ENCODE data around the gene TRDMT1.

TRDMT1 gene

GRCh38 chr10:17220652-17221100 lies 19.2 kb upstream of the TRDMT1 start:
- Histone ChIP-seq H2AFZ (ENCODE audit: low read depth, low read length) (no peak overlapping the region), H3K4ac (ENCODE audit: low read depth in 1 of 2, low read length in 2 of 2) (no peak overlapping the region), H3K27me3 (ENCODE audit: control insufficient read depth in 1 of 2, insufficient read depth in 1 of 2, low read length in 2 of 2) (no peaks in the 10 kb centered on the region), H3K4me1 (ENCODE audit: control insufficient read depth, insufficient read depth, low read depth, low read length) (peaks cover 7% of the 10 kb centered on the region), H3K23ac (ENCODE audit: low read length in 2 of 2) (no peak overlapping the region), H3K27ac (ENCODE audit: low read length, poor library complexity, severe bottlenecking) (no peak overlapping the region), H4K91ac (ENCODE audit: low read length) (no peak overlapping the region), H3K4me3 (ENCODE audit: insufficient read depth in 1 of 2, low read depth in 1 of 2, low read length in 2 of 2) (no peak overlapping the region), H4K8ac (ENCODE audit: low read length) (no peak overlapping the region), H2BK12ac (ENCODE audit: low read length in 2 of 2) (no peak overlapping the region), H2BK15ac (ENCODE audit: low read depth, poor library complexity, severe bottlenecking) (no peak overlapping the region), H3K4me2 (ENCODE audit: low read length, poor library complexity, severe bottlenecking) (no peak overlapping the region), H3K18ac (ENCODE audit: low read depth in 1 of 2, low read length in 2 of 2) (no peak overlapping the region), H3K14ac (ENCODE audit: low read length in 2 of 2) (no peak overlapping the region), H2BK120ac (ENCODE audit: low read depth, low read length) (no peak overlapping the region), H3K79me1 (replicated peaks; ENCODE audit: low read length, poor library complexity, severe bottlenecking) (peaks cover 8% of the 10 kb centered on the region), H3K36me3 (ENCODE audit: control insufficient read depth in 1 of 2, insufficient read depth in 2 of 2, low read depth in 1 of 2, low read length in 2 of 2) (no peaks in the 10 kb centered on the region), H3K9me3 (ENCODE audit: control insufficient read depth, low read length) (no peaks in the 10 kb centered on the region), H2AK5ac (ENCODE audit: low read length, severe bottlenecking) (no peak overlapping the region), H3K9ac (ENCODE audit: low read length) (peak overlapping the region; percentile 62), H2BK5ac (ENCODE audit: low read depth, low read length, poor library complexity, severe bottlenecking) (no peak overlapping the region)
- WGBS = no CpG with 5 or more reads among the region's 1 CpG
- no peak for DNase-seq

GRCh38 chr10:17219024-17219423 lies 17.6 kb upstream of the TRDMT1 start:
- Histone ChIP-seq H3K18ac (ENCODE audit: low read depth in 1 of 2, low read length in 2 of 2) (no peak overlapping the region), H4K8ac (ENCODE audit: low read length) (no peak overlapping the region), H3K14ac (ENCODE audit: low read length in 2 of 2) (no peak overlapping the region), H3K4me1 (ENCODE audit: control insufficient read depth, insufficient read depth, low read depth, low read length) (peaks cover 10% of the 10 kb centered on the region), H3K9me3 (ENCODE audit: control insufficient read depth, low read length) (no peaks in the 10 kb centered on the region), H3K9ac (ENCODE audit: low read length) (peak overlapping the region; percentile 94), H3K4me3 (ENCODE audit: insufficient read depth in 1 of 2, low read depth in 1 of 2, low read length in 2 of 2) (no peak overlapping the region), H2AK5ac (ENCODE audit: low read length, severe bottlenecking) (no peak overlapping the region), H2BK5ac (ENCODE audit: low read depth, low read length, poor library complexity, severe bottlenecking) (no peak overlapping the region), H3K4ac (ENCODE audit: low read depth in 1 of 2, low read length in 2 of 2) (no peak overlapping the region), H2BK12ac (ENCODE audit: low read length in 2 of 2) (no peak overlapping the region), H4K91ac (ENCODE audit: low read length) (no peak overlapping the region), H3K79me1 (replicated peaks; ENCODE audit: low read length, poor library complexity, severe bottlenecking) (peaks cover 5% of the 10 kb centered on the region), H3K27ac (ENCODE audit: low read length, poor library complexity, severe bottlenecking) (no peak overlapping the region), H3K36me3 (ENCODE audit: control insufficient read depth in 1 of 2, insufficient read depth in 2 of 2, low read depth in 1 of 2, low read length in 2 of 2) (no peaks in the 10 kb centered on the region), H3K4me2 (ENCODE audit: low read length, poor library complexity, severe bottlenecking) (no peak overlapping the region), H2BK120ac (ENCODE audit: low read depth, low read length) (no peak overlapping the region), H3K27me3 (ENCODE audit: control insufficient read depth in 1 of 2, insufficient read depth in 1 of 2, low read length in 2 of 2) (no peaks in the 10 kb centered on the region), H3K23ac (ENCODE audit: low read length in 2 of 2) (no peak overlapping the region), H2AFZ (ENCODE audit: low read depth, low read length) (no peak overlapping the region), H2BK15ac (ENCODE audit: low read depth, poor library complexity, severe bottlenecking) (no peak overlapping the region)
- WGBS = 100% methylated on average over 1 of the region's 2 CpGs
- peak; percentile 21 for DNase-seq

GRCh38 chr10:17217631-17218232 lies 16.3 kb upstream of the TRDMT1 start:
- peak; percentile 43 for DNase-seq
- Histone ChIP-seq H3K36me3 (ENCODE audit: control insufficient read depth in 1 of 2, insufficient read depth in 2 of 2, low read depth in 1 of 2, low read length in 2 of 2) (no peaks in the 10 kb centered on the region), H2AK5ac (ENCODE audit: low read length, severe bottlenecking) (peak overlapping the region; percentile 70), H2BK12ac (ENCODE audit: low read length in 2 of 2) (no peak overlapping the region), H3K4me1 (ENCODE audit: control insufficient read depth, insufficient read depth, low read depth, low read length) (peaks cover 10% of the 10 kb centered on the region), H3K4me3 (ENCODE audit: insufficient read depth in 1 of 2, low read depth in 1 of 2, low read length in 2 of 2) (peak overlapping the region in 1 of 2 experiments; percentile 22), H3K23ac (ENCODE audit: low read length in 2 of 2) (no peak overlapping the region), H3K79me1 (replicated peaks; ENCODE audit: low read length, poor library complexity, severe bottlenecking) (peaks cover 5% of the 10 kb centered on the region), H3K27me3 (ENCODE audit: control insufficient read depth in 1 of 2, insufficient read depth in 1 of 2, low read length in 2 of 2) (no peaks in the 10 kb centered on the region), H3K9me3 (ENCODE audit: control insufficient read depth, low read length) (no peaks in the 10 kb centered on the region), H2BK5ac (ENCODE audit: low read depth, low read length, poor library complexity, severe bottlenecking) (no peak overlapping the region), H4K91ac (ENCODE audit: low read length) (no peak overlapping the region), H3K4ac (ENCODE audit: low read depth in 1 of 2, low read length in 2 of 2) (no peak overlapping the region), H2BK120ac (ENCODE audit: low read depth, low read length) (no peak overlapping the region), H3K18ac (ENCODE audit: low read depth in 1 of 2, low read length in 2 of 2) (no peak overlapping the region), H3K9ac (ENCODE audit: low read length) (peak overlapping the region; percentile 94), H3K4me2 (ENCODE audit: low read length, poor library complexity, severe bottlenecking) (no peak overlapping the region), H2AFZ (ENCODE audit: low read depth, low read length) (no peak overlapping the region), H3K14ac (ENCODE audit: low read length in 2 of 2) (no peak overlapping the region), H3K27ac (ENCODE audit: low read length, poor library complexity, severe bottlenecking) (peak overlapping the region; percentile 39), H4K8ac (ENCODE audit: low read length) (no peak overlapping the region), H2BK15ac (ENCODE audit: low read depth, poor library complexity, severe bottlenecking) (no peak overlapping the region)
- 100% methylated on average over 1 of the region's 1 CpG for WGBS

DNA sequence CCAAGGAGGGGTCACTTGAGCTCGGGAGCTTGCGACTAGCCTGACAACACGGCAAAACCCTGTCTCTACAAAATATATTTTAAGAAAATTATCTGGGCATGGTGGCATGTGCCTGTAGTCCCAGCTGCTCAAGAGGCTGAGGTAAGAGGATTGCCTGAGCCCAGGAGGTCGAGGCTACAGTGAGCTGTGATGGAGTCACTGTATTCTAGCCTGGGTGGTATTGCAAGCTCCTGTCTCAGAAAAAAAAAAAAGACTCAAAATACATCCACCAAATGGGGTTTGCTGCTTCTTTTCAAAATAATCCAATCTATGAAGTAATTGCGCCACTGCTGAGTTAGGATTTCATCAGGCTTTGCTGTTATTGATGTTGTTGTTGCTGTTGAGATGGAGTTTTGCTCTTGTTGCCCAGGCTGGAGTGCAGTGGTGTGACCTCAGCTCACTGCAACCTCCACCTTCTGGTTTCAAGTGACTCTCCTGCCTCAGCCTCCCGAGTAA lies 15.5 kb upstream of the TRDMT1 start:
- no peak overlapping the region for H2AFZ ChIP-seq (ENCODE audit: low read depth, low read length)
- peak; percentile 73 for DNase-seq
- H2AK5ac ChIP-seq (ENCODE audit: low read length, severe bottlenecking) = peak overlapping the region; percentile 79
- peak overlapping the region; percentile 96 for H2BK5ac ChIP-seq (ENCODE audit: low read depth, low read length, poor library complexity, severe bottlenecking)
- H3K4me3 ChIP-seq (ENCODE audit: insufficient read depth in 1 of 2, low read depth in 1 of 2, low read length in 2 of 2) = peak overlapping the region in 1 of 2 experiments; percentile 43
- H3K18ac ChIP-seq (ENCODE audit: low read depth in 1 of 2, low read length in 2 of 2) = peak overlapping the region; percentile 87 to 92
- peaks cover 10% of the 10 kb centered on the region for H3K4me1 ChIP-seq (ENCODE audit: control insufficient read depth, insufficient read depth, low read depth, low read length)
- H3K4ac ChIP-seq (ENCODE audit: low read depth in 1 of 2, low read length in 2 of 2) = peak overlapping the region; percentile 84 to 92
- peak overlapping the region in 1 of 2 experiments; percentile 57 for H3K23ac ChIP-seq (ENCODE audit: low read length in 2 of 2)
- H3K27me3 ChIP-seq (ENCODE audit: control insufficient read depth in 1 of 2, insufficient read depth in 1 of 2, low read length in 2 of 2) = no peaks in the 10 kb centered on the region
- no peaks in the 10 kb centered on the region for H3K9me3 ChIP-seq (ENCODE audit: control insufficient read depth, low read length)
- H2BK120ac ChIP-seq (ENCODE audit: low read depth, low read length) = peak overlapping the region; percentile 85
- peak overlapping the region; percentile 94 for H3K9ac ChIP-seq (ENCODE audit: low read length)
- peak overlapping the region; percentile 83 for H4K8ac ChIP-seq (ENCODE audit: low read length)
- peak overlapping the region; percentile 97 for H3K27ac ChIP-seq (ENCODE audit: low read length, poor library complexity, severe bottlenecking)
- H3K36me3 ChIP-seq (ENCODE audit: control insufficient read depth in 1 of 2, insufficient read depth in 2 of 2, low read depth in 1 of 2, low read length in 2 of 2) = no peaks in the 10 kb centered on the region
- H3K14ac ChIP-seq (ENCODE audit: low read length in 2 of 2) = no peak overlapping the region
- WGBS = 63% methylated on average over 2 of the region's 6 CpGs
- H3K79me1 ChIP-seq (replicated peaks; ENCODE audit: low read length, poor library complexity, severe bottlenecking) = peaks cover 8% of the 10 kb centered on the region
- H2BK15ac ChIP-seq (ENCODE audit: low read depth, poor library complexity, severe bottlenecking) = peak overlapping the region; percentile 60
- H2BK12ac ChIP-seq (ENCODE audit: low read length in 2 of 2) = peak overlapping the region; percentile 80 to 92
- H3K4me2 ChIP-seq (ENCODE audit: low read length, poor library complexity, severe bottlenecking) = no peak overlapping the region
- H4K91ac ChIP-seq (ENCODE audit: low read length) = peak overlapping the region; percentile 87

Measured in mesenchymal stem cell (in vitro differentiated cells and primary cell).